Superior temporal gyrus (tissue), 1 donor: ENCODE data around the gene NFKBIL1.
"Not testable (repeated sequence)": the region's sequence is repeated elsewhere in the genome, so short reads cannot be mapped to it uniquely, and the experiment has no call there.

ENCODE experiments used
- DNase-seq: peaks from one replicate; pipeline ENCODE4 v3.0.0-alpha.2; 2016; ENCODE audit errors: extremely low spot score

Gene NFKBIL1, protein sequence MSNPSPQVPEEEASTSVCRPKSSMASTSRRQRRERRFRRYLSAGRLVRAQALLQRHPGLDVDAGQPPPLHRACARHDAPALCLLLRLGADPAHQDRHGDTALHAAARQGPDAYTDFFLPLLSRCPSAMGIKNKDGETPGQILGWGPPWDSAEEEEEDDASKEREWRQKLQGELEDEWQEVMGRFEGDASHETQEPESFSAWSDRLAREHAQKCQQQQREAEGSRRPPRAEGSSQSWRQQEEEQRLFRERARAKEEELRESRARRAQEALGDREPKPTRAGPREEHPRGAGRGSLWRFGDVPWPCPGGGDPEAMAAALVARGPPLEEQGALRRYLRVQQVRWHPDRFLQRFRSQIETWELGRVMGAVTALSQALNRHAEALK

DNA sequence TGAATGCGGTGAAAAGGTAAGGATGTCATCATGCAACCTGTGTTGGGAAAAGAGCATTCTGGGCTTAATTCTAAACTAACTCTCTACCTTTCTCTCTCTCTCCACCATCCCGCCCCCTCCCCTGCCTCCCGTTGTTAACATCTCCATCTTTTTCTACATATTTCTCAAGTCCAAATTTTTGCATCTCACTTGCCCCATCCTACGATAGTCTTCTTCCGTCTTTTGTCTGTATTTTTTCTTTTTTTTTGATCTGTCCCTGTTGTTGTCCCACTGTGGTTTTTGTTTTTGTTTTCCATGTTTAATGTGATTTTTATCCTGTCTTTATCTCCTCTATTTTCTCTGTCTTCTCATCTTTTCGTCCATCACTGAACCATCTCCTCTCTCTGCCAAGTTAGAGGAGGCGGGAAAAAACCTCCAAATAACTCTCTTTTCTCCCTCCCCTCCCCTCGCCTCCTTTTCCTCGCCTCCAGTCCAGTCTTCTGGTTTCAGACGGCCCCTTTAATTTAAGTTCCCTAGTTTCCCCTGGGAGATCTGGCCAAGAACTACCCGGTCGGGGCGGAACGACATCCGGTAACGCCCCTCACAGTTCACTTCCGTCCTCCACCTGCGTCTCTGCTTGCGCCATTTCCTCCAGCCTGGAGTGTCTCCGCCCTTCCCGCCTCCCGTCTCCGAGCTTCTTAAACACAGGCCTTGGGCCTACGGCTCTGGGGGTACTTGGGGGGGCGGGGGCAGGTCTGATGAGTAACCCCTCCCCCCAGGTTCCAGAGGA, at the start of gene NFKBIL1:
TSS of gene NFKBIL1 (plus strand) at position 651 of the 769 bp plus-strand sequence. CDS start at position 738, 87 bp downstream.
- DNase-seq = peak; percentile 98

DNA sequence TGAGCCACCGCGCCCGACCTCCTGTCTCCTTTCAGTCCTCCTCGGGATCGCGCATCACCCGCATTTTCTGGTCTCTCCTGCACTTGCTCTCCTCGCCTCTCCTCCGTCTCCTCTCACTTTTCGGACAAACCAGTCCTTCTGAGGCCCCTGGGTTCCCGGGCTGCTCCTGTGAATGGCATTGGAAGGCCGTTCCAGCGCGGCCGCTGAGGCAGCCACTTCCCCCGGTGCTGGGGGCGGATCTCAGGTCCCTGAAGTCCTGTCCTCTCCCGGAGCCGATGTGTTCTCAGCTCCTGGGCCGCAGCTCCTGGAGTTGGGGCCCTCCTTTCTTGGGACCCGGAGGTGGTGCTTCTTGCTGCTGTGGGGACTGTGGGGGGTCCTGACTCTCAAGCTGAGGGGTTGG, 48.7 kb upstream of the NFKBIL1 start:
- no peak for DNase-seq

DNA sequence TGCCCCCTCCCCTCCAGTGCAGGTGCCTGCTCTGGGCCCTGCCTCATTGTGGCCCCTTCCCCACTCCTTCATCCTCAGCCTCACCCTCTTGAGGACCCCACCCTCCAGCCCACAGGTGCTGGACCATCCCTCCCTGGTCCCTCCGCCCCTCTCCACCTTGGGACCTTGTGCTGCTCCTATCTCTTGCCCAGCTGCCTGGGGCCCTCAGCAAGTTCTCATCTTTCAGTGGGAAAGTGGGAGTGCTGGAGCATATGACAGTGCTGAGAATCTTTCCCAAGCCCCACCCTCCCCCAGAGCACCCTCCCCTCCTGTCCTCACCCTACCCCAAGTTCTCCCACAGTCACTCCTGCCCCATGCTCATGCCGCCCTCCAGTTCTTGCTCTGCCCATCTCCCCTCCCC, 47.8 kb upstream of the NFKBIL1 start:
- not testable (repeated sequence) for DNase-seq

DNA sequence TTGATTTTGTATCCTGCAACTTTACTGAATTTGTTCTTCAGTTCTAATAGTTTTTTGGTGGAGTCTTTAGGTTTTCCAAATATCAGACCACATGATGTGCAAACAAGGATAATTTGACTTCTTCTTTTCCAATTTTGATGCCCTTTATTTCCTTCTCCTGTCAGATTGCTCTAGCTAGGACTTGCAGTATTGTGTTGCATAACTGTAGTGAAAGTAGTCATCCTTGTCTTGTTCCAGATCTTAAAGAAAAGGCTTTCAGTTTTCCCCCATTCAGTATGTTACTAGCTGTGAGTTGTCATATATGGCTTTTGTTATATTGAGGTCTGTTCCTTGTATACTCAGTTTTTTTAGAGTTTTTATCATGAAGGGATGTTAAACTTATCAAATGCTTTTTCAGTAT, 44.8 kb upstream of the NFKBIL1 start:
- no peak for DNase-seq

DNA sequence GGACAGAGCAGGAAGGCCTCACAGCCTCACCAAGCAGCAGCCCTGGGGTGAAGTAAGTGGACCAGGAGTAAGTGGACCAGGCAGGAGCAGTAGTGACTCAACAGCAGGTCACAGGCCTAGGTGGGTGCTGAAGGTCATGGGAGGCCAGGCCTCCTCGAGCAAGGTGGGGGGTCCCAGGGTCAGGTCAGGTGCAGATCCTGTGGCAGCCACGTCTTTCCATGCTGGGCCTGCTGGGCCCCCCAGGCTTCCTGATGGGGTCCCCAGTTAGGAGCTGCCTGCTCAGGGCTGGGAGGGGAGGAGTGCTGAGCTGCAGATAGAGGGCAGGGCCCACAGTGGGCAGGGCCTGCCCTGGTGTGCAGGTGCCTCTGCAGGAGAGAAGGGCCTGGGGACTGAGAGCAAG, 38.4 kb upstream of the NFKBIL1 start:
- not testable (repeated sequence) for DNase-seq

DNA sequence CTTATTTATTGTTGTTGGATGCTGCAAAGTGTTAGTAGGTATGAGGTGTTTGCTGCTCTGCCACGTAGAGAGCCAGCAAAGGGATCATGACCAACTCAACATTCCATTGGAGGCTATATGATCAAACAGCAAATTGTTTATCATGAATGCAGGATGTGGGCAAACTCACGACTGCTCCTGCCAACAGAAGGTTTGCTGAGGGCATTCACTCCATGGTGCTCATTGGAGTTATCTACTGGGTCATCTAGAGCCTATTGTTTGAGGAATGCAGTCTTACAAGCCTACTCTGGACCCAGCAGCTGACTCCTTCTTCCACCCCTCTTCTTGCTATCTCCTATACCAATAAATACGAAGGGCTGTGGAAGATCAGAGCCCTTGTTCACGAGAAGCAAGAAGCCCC, 37.4 kb upstream of the NFKBIL1 start:
- DNase-seq = no peak

DNA sequence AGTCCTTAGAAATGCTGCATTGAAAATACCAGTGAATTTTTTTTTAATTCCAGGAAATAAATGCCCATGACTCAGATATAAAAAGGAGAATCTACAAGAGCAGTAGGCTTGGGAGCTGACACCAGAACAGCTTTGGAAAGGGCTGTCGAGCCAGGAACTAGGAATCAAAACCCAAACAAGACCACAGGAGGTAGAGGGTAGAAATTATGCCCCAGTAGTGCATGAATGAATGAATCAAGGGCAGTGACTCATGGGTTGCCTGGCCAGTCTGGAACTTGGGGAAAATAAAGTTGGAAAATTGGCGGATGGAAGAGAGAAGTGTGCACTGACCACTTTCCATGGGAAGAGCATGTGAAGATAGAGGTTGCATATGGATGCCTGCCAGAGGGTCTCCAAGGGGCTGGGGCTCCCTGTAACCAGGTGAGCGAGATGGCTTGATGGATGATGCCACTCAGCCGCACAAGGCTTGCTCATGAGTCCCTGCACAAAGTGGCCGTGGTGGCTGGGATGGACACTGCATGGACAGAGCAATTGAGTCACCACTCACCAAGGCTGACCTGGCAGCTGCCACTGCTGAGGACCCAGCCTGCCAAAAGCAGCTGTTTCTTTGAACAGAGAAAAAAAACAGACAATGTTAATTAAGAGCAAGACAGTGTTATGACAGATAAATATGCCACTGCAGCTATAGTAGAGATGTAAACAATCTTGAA, 33.8 kb upstream of the NFKBIL1 start:
- DNase-seq = no peak

DNA sequence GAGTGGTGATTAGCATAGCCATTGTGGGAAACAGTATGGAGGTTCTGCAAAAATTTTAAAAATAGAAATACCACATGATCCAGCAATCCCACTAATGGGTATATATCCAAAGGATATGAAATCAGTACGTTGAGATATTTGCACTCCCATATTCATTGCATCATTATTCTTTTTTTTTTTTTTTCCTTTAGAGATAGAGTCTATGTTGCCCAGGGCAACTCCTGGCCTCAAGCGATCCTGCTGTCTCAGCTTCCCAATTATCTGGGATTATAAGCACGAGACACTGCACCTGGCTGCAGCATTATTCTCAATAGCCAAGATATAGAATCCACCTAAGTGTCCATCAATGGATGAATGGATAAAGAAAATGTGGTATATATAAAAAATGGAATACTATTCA, 25.6 kb upstream of the NFKBIL1 start:
- no peak for DNase-seq

DNA sequence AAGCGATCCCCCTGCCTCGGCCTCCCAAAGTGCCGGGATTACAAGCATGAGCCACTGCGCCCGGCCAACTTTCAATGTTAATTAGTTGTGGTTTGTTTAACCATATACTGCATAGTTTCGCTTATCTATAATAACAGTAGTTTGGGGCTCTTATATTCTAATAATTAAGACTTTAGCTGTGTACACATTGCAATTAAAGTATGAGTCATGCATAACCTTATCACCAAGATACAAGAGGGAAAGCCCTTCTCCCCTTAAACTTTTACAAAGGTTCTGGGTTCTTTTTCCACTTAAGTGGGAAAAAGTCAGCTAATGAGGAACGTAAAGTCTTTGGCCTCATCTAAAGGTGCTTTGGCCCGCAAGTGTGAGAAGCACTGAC, 21.9 kb upstream of the NFKBIL1 start:
- DNase-seq = no peak

DNA sequence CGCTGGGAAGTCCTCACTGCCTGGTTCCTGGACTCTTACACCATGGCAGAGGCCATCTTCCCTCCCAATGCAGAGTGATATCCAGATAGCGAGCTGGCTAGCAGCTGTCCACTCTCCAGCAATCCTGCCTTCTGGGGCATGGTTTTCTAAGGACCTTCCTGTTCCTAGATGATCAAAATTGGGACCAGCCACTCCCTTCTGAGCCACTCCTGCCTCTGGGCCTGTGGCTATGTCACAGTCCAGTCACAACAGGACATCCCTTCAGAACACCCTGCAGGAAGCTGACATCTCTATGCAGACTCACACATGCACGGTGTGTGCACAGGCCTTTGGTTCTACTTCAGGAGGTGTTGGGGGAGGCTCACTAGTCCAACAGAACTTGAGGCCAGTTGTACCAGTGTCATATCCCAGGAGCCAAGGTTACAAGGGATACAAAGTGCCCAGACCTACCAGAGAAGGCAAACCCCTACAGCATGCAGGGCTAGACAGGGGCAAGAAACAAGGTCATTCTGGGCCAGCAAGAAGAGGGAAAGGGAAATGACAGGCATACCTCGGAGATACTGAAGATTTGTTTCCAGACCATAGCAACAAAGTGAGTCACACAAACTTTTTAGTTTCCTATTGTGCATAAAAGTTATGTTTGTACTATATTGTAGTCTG, 21.3 kb upstream of the NFKBIL1 start:
- no peak for DNase-seq

DNA sequence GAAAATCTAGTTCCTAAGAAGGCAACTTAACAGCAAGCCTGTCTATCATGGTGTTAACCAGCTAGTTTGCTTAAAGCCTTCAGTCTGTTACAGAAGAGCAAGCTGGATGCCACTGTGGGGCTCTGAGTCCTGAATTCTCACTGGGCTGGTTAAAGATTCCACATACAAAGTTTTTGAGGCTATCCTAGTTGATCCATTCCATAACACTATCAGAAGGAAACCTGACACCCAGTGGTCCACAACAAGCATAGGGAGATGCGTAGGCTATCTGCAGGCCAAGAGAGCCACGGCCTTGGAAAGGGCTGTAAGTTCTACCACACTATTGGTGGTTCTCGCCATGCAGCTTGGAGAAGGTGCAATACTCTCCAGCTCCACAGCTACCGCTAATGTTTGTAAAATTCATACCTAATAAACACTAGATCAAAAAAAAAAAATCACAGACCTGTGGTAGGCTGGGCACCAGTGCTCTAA, 19.1 kb upstream of the NFKBIL1 start:
- no peak for DNase-seq

DNA sequence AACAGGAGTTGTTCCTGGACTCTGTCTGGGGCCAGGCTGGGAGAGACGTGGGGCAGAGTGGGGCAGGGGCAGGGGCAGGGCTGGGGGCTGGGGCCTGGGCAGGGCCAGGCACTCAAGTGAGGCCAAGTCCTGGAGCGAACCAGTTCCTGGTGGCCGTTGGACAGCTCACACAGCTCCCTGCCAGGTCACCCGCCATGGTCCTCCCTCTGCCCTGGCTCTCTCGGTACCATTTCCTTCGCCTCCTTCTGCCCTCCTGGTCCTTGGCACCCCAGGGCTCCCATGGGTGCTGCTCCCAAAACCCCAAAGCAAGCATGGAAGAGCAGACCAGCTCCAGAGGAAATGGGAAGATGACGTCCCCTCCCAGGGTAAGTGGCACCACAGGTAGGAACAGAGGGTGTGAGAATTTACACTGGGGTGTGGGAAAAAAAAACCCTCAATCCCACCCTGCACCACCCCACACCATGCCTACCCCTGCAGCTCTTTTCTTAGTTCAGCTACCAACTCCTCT, 18.5 kb upstream of the NFKBIL1 start, which contains the start of gene MCCD1:
TSS of gene MCCD1 (plus strand) at position 142 of the 508 bp plus-strand sequence. CDS start at position 195, 53 bp downstream.
- DNase-seq = no peak

DNA sequence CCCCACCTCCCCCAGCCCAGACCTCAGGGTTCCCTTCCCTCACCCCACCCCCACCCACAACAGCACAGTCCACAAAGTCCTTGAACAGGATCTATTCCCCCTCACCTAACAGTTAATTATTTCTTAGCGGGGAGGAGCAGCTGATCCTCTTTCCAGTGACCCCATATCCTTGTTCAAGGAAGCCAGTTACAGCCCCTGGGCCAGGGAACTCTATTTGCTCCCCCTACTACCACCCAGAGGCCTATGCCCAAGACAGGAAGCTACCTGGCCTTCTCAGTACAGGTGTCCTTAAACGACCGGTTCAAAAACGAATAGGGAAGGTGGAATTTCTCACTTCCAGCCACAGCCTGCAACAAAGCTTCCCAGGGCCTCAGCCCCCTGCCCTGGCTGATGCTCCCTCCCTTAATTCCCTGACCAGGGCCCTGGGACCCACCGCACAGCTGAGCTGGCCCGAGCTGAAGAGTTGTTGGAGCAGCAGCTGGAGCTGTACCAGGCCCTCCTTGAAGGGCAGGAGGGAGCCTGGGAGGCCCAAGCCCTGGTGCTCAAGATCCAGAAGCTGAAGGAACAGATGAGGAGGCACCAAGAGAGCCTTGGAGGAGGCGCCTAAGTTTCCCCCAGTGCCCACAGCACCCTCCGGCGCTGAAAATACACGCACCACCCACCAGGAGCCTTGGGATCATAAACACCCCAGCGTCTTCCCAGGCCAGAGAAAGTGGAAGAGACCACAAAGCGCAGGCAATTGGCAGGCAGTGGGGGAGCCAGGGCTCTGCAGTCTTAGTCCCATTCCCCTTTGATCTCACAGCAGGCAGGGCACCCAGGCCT, 17.9 kb upstream of the NFKBIL1 start:
- no peak for DNase-seq

DNA sequence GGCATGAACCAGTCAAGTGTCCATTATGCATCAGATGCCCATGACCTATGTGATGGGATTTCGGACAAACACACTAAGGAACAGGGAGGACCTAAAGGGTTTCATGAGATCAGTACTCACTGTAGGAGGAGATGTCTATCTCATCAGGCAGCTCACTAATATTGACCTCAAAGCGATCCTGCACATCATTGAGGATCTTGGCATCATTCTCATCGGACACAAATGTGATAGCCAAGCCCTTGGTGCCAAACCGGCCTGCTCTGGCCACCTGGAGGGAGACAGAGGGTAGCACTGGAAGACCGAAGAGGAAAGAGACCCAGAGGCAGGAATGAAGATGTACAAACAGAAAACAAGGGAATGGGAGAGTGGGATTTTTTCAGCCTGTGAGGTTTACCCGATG, 16.7 kb upstream of the NFKBIL1 start:
- DNase-seq = no peak

DNA sequence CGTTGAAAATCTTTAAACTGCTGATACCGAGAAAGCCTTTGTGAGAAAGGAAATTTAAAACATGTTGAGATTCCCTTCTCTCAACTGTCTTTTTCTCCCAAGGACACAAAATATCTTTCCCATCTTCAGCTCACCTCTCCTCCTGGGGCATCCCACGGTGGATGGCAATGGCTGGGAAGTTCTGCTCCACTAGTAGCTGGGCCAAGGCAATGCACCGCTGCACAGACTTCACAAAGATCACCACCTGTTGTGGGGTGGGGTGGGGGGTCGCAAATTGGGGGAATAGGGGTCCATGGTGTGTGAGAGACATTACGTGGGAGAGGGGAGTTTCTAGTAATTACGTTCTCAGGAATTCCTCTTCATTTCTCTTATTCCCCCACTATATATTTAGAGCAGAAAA, 16.2 kb upstream of the NFKBIL1 start:
- DNase-seq = no peak

DNA sequence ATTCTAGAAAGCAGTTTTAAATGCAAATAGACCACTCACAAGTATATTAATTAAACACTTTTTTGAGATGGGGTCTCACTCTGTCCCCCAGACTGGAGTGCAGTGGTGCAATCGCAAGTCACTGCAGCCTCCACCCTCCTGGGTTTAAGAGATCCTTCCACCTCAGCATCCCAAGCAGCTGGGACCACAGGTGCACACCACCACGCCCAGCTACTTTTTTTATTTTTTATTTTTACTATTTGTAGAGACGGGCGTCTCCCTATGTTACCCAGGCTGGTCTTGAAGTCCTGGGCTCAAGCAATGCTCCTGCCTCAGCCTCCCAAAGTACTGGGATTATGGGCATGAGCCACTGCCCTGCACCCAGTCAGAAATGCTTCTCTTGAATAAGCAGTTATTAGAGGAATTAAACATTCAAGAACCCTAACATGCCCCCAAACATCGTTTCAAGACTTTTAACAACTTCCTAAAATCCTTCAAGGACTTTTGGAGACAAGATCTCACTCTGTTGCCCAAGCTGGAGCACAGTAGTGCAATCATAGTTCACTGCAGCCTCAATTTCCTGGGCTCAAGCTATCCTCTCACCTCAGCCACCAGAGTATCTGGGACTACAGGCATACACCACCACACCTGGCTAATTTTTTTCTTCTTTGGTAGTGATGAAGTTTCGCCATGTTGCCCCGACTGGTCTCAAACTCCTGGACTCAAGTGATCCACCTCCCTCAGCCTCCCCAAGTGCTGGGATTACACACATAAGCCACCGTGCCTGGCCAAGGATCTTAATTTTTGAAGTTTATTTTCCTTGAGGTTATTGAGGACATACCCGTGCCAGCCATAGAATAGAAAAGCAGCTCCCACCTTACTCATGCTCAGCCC, 15.4 kb upstream of the NFKBIL1 start:
- DNase-seq = no peak

DNA sequence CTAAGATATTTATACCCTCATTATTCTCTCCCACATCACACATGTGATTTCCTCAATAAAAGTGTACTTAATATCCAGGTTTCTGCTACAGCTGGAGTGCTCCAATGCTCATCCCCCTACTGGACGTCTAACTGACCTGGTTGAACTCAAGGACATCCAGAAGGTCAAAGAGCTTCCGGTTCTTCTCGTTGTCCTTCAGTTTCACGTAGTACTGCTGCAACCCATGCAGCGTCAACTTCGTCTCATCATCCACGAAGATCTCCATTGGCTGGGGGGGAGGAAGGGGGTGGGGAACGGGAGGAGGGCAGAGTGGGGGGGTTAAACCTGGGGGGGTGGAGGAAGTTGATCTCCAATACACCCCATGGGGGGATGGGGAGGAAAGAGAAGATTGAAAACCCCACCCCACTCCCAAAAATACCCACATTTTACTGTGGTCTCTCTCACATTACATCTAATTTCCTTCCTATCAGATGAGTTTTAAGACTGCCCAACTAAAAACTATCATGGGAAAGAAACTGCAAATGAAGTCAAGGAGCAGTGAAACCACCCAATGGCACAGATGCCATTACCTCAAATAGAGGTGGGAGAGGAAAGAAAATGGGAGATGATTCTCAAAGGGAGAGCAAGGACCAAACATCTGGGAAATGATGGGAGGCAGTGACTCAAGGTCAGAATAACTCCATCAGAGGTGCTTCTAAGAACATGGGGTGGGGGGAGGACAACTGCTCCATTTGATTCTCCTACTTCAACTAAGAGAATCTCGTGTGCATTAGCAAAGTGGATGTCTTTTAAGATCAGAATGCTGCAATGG, 14.6 kb upstream of the NFKBIL1 start:
- no peak for DNase-seq

DNA sequence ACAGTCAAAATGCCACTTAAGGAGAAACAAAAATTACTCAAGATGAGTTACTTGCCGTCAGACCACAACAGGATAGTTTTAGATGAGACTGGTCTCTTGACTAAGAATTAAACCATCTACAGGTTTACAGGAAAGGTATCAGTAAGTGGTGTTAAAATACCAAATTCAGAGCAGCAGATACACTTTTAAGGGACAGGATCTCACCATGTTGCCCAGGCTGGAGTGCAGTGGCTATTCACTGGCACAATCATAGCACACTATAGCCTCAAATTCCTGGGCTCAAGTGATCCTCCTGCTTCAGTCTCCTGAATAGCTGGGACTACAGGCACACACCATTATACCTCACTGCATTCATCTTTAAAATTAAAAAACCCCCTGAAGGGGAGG, 14.0 kb upstream of the NFKBIL1 start:
- no peak for DNase-seq

DNA sequence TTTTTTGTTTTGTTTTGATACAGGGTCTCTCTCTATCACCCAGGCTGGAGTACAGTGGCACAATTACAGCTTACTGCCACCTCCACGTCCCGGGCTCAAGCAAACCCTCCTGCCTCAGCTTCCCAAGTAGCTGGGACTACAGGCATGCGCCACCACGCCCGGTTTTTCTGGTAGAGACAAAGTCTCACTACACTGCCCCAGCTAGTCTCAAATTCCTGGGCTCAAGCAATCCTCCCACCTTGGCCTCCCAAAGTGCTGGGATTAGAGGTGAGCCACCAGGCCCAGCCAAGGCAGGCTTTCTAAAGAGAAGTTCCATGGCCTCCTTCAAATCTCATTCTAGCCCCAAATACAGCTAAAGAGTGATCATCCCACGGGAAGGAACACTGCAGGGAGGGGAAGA, 13.4 kb upstream of the NFKBIL1 start:
- no peak for DNase-seq
